SK-N-MC (cell line): Measurements from ENCODE around the gene SYK.

ENCODE experiments used
- DNase-seq: peaks from one replicate; pipeline ENCODE4 v3.0.0-alpha.2; 2011; ENCODE audit warnings: low read depth, low spot score
- H3K27ac ChIP-seq: fragments of 200-600 bp; sonication (generic); 2 replicates; pipeline ENCODE4 v1.5.1; 2016; ENCODE audit warnings: mixed run types
- H3K36me3 ChIP-seq: fragments of 200-600 bp; sonication (generic); 2 replicates; pipeline ENCODE4 v1.6.1; 2017; ENCODE audit warnings: antibody characterized with exemption, low read length, mixed read lengths; ENCODE audit not compliant: insufficient read depth
- H3K4me3 ChIP-seq: fragments of 200-600 bp; sonication (generic); 2 replicates; pipeline ENCODE4 v1.5.1; 2016
- H3K9ac ChIP-seq: fragments of 200-600 bp; sonication (generic); 2 replicates; pipeline ENCODE4 v1.8.0; 2017; ENCODE audit warnings: mixed run types, mixed read lengths; ENCODE audit not compliant: insufficient read length
- H3K9me3 ChIP-seq: fragments of 200-600 bp; sonication (generic); 2 replicates; pipeline ENCODE4 v1.6.1; 2017; ENCODE audit warnings: low read depth, mild to moderate bottlenecking, antibody characterized with exemption, low read length, moderate library complexity, mixed read lengths
- EZH2 ChIP-seq: fragments of 200-600 bp; sonication (generic); IDR thresholded peaks from one replicate; pipeline ENCODE4 v1.6.1; 2017; ENCODE audit warnings: antibody characterized with exemption
- FOXP2 ChIP-seq: optimal IDR thresholded peaks from 2 replicates; pipeline ENCODE3; 2011; ENCODE audit warnings: mild to moderate bottlenecking, moderate library complexity; ENCODE audit not compliant: insufficient read depth; ENCODE audit errors: extremely low read length, control extremely low read depth
- POLR2AphosphoS5 ChIP-seq: IDR thresholded peaks from 2 replicates; pipeline ENCODE4 v1.6.1; 2012; ENCODE audit warnings: mild to moderate bottlenecking, low read depth, low read length, borderline replicate concordance

The SYK gene

DNA sequence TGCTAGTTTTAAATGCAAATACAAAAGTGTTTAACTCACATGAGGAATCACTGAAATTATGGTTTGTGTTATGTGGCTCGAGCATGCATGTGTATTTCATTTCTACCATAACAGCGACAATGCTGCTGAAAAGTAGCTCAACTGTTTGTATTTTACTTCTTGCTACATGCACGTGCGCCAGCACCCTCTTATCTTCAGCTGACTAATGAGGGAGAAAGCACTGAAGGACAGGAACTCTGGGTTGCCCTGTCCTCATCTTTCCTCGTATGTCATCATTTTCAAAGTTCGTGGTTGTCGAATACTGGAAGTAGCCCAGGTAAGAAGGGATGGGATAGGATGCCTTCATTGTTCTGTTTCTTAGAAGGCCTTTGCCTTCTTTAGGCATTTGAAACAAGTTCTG is 120.3 kb downstream of the SYK start:
- no peak for TF ChIP-seq EZH2
- no peak for TF ChIP-seq FOXP2
- TF ChIP-seq POLR2AphosphoS5: no peak
- no peak for DNase-seq
- Histone ChIP-seq H3K9ac (no peak overlapping the region), H3K4me3 (no peak overlapping the region), H3K36me3 (no peaks in the 10 kb centered on the region), H3K9me3 (no peaks in the 10 kb centered on the region), H3K27ac (no peak overlapping the region)

DNA sequence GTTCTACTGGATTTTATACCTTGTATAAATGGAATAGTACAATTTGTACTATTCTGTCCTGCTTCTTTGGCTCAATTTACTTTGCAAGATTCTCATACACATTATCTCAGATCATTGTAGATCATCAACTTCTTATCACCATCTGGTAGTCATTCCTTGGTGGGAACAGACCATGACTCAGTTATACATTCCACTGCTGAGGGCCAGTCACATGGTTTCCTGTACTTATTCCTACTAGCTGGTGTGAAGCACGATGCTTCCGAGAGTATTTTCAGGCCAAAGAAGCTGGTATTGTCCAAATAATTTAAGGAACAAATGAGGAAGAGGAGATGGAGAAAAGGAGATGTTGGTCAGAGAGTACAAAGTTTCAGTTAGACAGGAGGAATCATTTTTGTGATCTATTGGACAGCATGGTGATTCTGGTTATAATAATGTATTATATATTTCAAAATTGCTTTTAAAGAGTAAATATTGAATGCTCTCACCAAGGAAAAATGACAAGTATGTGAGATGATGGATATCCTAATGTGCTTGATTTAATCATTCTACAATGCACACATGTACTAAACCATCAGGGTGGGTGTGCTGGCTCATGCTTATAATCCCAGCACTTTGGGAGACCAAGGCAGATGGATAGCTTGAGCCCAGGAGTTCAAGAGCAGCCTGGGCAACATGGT is 124.1 kb downstream of the SYK start:
- H3K36me3 ChIP-seq: no peaks in the 10 kb centered on the region
- H3K9ac ChIP-seq: no peak overlapping the region
- no peaks in the 10 kb centered on the region for H3K9me3 ChIP-seq
- H3K27ac ChIP-seq: no peak overlapping the region
- no peak overlapping the region for H3K4me3 ChIP-seq
- TF ChIP-seq FOXP2: no peak
- no peak for TF ChIP-seq EZH2
- no peak for TF ChIP-seq POLR2AphosphoS5
- no peak for DNase-seq

GRCh38 chr9:90926936-90927335 is 125.3 kb downstream of the SYK start:
- H3K4me3 ChIP-seq: no peak overlapping the region
- no peak for TF ChIP-seq EZH2
- TF ChIP-seq POLR2AphosphoS5: no peak
- no peak for TF ChIP-seq FOXP2
- no peak overlapping the region for H3K27ac ChIP-seq
- no peaks in the 10 kb centered on the region for H3K36me3 ChIP-seq
- DNase-seq: no peak
- no peaks in the 10 kb centered on the region for H3K9me3 ChIP-seq
- no peak overlapping the region for H3K9ac ChIP-seq

- no peak overlapping the region for H3K27ac ChIP-seq
- no peak for TF ChIP-seq FOXP2
- H3K4me3 ChIP-seq: no peak overlapping the region
- no peak overlapping the region for H3K9ac ChIP-seq
- DNase-seq: no peak
- H3K9me3 ChIP-seq: no peaks in the 10 kb centered on the region
- H3K36me3 ChIP-seq: no peaks in the 10 kb centered on the region
These were observed 125.9 kb downstream of the SYK start for GRCh38 chr9:90927496-90927895.

- Histone ChIP-seq H3K9ac (no peak overlapping the region), H3K36me3 (no peaks in the 10 kb centered on the region), H3K9me3 (no peaks in the 10 kb centered on the region), H3K4me3 (no peak overlapping the region), H3K27ac (no peak overlapping the region)
- TF ChIP-seq POLR2AphosphoS5 (no peak), FOXP2 (no peak), EZH2 (no peak)
- no peak for DNase-seq
These were observed 128.0 kb downstream of the SYK start for GRCh38 chr9:90929626-90930025.

DNA sequence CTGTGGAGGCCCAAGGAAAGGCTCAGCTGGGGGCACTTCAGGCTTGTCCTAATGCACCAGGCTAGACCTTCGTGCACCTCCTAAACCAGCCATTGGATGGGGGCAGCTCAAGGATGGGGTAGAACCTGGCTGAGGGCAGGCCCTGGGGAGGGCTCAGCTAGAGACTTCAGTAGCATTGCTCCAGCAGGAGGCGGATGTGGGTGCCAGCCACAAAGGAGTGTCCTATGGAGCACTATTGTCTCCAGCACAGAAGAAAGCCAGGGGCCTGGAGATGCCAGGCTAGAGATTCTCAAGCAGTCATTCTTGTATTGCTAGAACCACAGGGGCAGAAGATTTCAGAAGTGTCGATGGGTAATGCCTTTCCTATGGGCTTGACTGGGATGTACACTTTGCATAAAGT is 131.8 kb downstream of the SYK start:
- no peak overlapping the region for H3K9ac ChIP-seq
- TF ChIP-seq POLR2AphosphoS5 (no peak), FOXP2 (no peak), EZH2 (no peak)
- DNase-seq: no peak
- no peaks in the 10 kb centered on the region for H3K9me3 ChIP-seq
- no peak overlapping the region for H3K4me3 ChIP-seq
- H3K27ac ChIP-seq: no peak overlapping the region
- no peaks in the 10 kb centered on the region for H3K36me3 ChIP-seq

DNA sequence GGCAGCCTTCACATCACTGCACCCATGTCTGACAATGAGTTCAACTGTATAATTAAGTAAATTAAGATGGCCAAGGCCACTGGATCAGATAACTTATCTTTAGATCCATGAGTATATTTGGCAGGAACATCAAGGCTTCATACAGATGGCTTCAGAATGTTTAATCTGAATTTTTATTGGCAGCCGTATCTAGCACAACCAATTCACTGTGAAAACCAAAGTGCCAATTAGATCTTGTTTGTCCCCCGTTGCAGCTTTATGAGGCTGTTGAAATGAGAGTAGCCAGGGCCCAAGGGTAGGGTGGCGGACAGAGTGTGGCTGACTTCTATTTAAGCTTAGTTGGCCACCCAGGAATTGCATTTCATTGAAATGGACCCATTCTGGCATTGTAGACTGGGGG is 137.7 kb downstream of the SYK start:
- Histone ChIP-seq H3K4me3 (no peak overlapping the region), H3K27ac (no peak overlapping the region), H3K9me3 (no peaks in the 10 kb centered on the region), H3K36me3 (no peaks in the 10 kb centered on the region), H3K9ac (no peak overlapping the region)
- DNase-seq: no peak
- no peak for TF ChIP-seq EZH2
- TF ChIP-seq POLR2AphosphoS5: no peak
- TF ChIP-seq FOXP2: no peak

- no peaks in the 10 kb centered on the region for H3K36me3 ChIP-seq
- H3K9ac ChIP-seq: no peak overlapping the region
- no peak overlapping the region for H3K4me3 ChIP-seq
- no peak for DNase-seq
- H3K9me3 ChIP-seq: no peaks in the 10 kb centered on the region
- TF ChIP-seq FOXP2 (no peak), EZH2 (no peak), POLR2AphosphoS5 (no peak)
- H3K27ac ChIP-seq: no peak overlapping the region
These were observed 138.7 kb downstream of the SYK start for GRCh38 chr9:90940280-90940679.

DNA sequence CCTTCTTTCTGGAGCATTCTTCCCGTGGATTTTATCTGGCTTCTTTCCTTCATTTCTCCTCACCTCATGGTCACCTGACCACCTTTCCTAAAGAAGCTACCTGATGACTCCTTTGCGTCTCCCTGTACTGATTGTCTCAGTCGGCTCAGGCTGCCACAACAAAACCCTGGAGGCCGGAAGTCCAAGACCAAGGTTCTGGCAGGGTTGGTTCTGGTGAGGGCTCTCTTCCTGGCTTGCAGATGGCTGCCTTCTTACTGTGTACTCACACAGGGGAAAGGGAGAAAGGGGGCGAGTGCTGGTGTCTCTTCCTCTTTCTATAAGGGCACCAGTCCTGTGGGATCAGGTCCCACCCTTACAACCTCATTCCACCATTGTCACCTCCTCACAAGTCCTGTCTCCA is 140.0 kb downstream of the SYK start:
- no peak for TF ChIP-seq EZH2
- TF ChIP-seq FOXP2: no peak
- no peak for TF ChIP-seq POLR2AphosphoS5
- Histone ChIP-seq H3K9ac (no peak overlapping the region), H3K27ac (no peak overlapping the region), H3K9me3 (no peaks in the 10 kb centered on the region), H3K4me3 (no peak overlapping the region), H3K36me3 (no peaks in the 10 kb centered on the region)
- DNase-seq: no peak

DNA sequence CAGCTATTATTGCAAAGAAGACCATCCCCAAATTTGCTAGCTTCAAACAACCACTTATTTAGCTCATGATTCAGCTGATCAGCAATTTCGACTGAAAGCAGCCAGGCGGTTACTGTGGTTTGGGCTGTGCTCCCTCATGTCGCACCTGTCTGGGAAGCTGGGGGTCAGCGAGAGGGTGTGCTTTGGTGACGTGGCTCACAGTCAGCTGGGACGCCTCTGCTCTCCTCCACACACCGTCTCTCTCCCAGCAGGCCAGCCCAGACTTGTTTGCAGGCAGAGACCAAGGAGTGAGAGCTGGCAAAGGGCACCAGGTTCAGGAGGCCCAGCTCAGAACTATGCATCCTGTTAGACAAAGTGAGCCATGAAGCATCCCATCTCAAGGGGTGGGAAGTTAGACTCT is 140.9 kb downstream of the SYK start:
- Histone ChIP-seq H3K27ac (no peak overlapping the region), H3K36me3 (no peaks in the 10 kb centered on the region), H3K4me3 (no peak overlapping the region), H3K9me3 (no peaks in the 10 kb centered on the region), H3K9ac (no peak overlapping the region)
- TF ChIP-seq EZH2 (no peak), FOXP2 (no peak), POLR2AphosphoS5 (no peak)
- no peak for DNase-seq
